ENCODE data around the gene KCNK1. TPM values are rescaled to one million over a fixed set of nuclear protein-coding genes. Genes with fewer than 3 reads are reported as not detected.

The KCNK1 gene
- total RNA-seq, 2 donors from 2014 or later, result 5.2 to 6.3 TPM

DNA sequence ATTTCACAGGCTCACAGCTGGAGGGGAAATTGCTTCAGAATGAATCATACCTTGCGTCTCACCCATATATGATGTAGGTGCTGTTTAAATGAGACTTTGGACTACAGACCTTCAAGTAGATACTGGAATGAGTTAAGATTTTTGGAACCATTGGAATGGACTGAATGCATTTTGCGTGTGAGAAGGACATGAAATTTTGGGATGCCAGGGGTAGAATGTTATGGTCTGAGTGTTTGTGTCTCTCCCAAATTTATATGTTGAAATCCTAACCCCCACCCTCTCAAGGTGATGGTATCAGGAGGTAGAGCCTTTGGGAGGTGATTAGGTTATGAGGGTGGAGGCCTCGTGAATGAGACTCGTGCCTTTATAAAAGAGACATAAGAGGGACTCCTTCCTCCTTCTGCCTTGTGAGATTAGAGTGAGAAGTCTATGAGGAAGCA, 41.4 kb downstream of the KCNK1 start:
- ATAC-seq (no peak), DNase-seq (no peak)
- H3K9me3 ChIP-seq, result no peaks in the 10 kb centered on the region
- no peaks in the 10 kb centered on the region for H3K27me3 ChIP-seq
- intact Hi-C loops (cut with DNase I), result no loop called here
- no peak for TF ChIP-seq POLR2A (IDR thresholded peaks at IDR 0.05)
- TF ChIP-seq, protein P1, sequence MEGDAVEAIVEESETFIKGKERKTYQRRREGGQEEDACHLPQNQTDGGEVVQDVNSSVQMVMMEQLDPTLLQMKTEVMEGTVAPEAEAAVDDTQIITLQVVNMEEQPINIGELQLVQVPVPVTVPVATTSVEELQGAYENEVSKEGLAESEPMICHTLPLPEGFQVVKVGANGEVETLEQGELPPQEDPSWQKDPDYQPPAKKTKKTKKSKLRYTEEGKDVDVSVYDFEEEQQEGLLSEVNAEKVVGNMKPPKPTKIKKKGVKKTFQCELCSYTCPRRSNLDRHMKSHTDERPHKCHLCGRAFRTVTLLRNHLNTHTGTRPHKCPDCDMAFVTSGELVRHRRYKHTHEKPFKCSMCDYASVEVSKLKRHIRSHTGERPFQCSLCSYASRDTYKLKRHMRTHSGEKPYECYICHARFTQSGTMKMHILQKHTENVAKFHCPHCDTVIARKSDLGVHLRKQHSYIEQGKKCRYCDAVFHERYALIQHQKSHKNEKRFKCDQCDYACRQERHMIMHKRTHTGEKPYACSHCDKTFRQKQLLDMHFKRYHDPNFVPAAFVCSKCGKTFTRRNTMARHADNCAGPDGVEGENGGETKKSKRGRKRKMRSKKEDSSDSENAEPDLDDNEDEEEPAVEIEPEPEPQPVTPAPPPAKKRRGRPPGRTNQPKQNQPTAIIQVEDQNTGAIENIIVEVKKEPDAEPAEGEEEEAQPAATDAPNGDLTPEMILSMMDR (IDR thresholded peaks at IDR 0.05), result no peak
- H3K4me3 ChIP-seq, result no peak overlapping the region
- H3K36me3 ChIP-seq (replicated peaks in 1 of 2; ENCODE audit: insufficient read depth in 1 of 2, low read depth in 2 of 2), result no peaks in the 10 kb centered on the region
- H3K4me1 ChIP-seq, result no peaks in the 10 kb centered on the region
- no peak overlapping the region for H3K27ac ChIP-seq
- WGBS, 2 donors, result 88 to 95% methylated on average over 4 of the region's 4 CpGs

DNA sequence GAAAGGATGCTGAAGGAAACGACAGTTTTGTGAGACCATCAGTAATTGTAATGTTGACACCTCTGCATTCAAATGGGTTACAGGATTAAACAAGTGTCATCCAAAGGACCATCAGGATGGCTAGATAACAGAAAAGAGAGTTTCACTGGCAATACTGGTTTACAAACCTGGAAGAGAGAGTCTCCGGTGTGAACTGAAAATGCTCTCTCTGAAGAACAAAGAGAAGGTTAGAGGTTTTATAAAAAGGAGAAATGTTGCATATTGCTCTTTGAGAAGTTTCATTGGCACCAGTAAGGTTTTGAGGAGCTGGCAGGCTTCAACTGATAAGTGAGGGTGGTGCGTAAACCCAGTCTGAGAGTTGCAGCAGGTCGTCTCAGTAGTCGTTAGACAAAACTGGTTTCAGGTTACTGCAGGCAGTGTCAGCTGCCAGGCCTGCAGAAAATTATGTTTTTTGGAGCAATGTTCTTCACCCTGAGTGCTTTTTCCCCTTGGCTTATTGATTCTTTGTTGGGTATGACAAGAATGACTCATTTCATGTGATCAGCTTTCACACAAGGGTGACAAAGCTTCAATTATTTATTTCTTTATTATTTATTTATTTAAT, 42.2 kb downstream of the KCNK1 start:
- WGBS, 2 donors, result 44 to 53% methylated on average over 5 of the region's 5 CpGs
- intact Hi-C loops (cut with DNase I), result no loop called here
- Histone ChIP-seq H3K9me3 (no peaks in the 10 kb centered on the region), H3K27ac (peak overlapping the region in 1 of 4 donors; percentile 36), H3K27me3 (no peaks in the 10 kb centered on the region), H3K4me3 (no peak overlapping the region), H3K36me3 (replicated peaks in 1 of 2; ENCODE audit: insufficient read depth in 1 of 2, low read depth in 2 of 2) (no peaks in the 10 kb centered on the region), H3K4me1 (no peaks in the 10 kb centered on the region)
- DNase-seq (peak in 1 of 4 donors; percentile 5), ATAC-seq (peak; percentile 35)
- TF ChIP-seq POLR2A (IDR thresholded peaks at IDR 0.05), result no peak
- TF ChIP-seq, protein P1 (IDR thresholded peaks at IDR 0.05), result no peak

DNA sequence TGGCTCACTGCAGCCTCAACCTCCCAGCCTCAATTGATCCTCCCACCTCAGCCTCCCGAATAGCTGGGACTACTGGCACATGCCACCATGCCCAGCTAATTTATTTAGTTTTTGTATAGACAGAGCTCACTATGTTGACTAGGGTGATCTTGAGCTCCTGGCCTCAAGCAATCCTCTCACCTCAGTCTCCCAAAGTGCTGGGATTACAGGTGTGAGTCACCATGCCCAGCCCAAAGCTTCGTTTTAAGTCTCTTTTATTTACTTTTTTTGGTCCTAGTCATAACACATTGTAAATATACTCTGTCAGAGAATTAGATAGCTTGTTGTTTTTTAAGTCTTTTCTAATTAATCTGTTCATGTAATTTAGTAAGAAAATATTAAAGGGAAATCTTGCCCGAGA, 42.8 kb downstream of the KCNK1 start:
- DNase-seq, result no peak
- no peak for ATAC-seq

DNA sequence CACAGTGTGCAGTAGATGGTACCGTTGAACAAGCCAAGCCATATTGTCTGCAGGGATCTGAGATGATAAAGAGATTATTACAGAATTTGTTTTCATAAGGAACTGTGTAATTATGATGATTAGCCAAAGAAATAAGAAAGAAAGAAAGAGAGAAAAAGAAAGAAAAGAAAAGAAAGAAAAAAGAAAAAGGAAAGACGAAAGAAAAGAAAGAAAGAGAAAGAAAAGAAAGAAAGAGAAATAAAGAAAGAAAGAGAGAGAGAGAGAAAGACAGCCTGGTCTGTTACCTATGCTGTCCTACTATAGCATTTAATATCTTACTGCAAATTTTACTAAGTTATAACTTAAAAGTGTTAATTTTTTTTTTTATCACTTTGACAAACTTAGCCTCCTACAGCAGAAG, 43.6 kb downstream of the KCNK1 start:
- intact Hi-C loops (cut with DNase I), result no loop called here
- no peak overlapping the region for H3K4me3 ChIP-seq
- DNase-seq, result no peak
- ATAC-seq, result no peak
- no peak overlapping the region for H3K27ac ChIP-seq
- H3K4me1 ChIP-seq, result no peaks in the 10 kb centered on the region
- 84 to 91% methylated on average over 2 of the region's 2 CpGs for WGBS, 2 donors
- H3K36me3 ChIP-seq (replicated peaks in 1 of 2; ENCODE audit: insufficient read depth in 1 of 2, low read depth in 2 of 2), result no peaks in the 10 kb centered on the region
- H3K27me3 ChIP-seq, result no peaks in the 10 kb centered on the region
- H3K9me3 ChIP-seq, result no peaks in the 10 kb centered on the region
- TF ChIP-seq POLR2A (IDR thresholded peaks at IDR 0.05), result no peak
- TF ChIP-seq, protein P1 (IDR thresholded peaks at IDR 0.05), result no peak

More for the DNA sequence above, 42.8 kb downstream of the KCNK1 start:
- Histone ChIP-seq H3K4me3 (no peak overlapping the region), H3K27ac (no peak overlapping the region), H3K9me3 (no peaks in the 10 kb centered on the region), H3K36me3 (replicated peaks in 1 of 2; ENCODE audit: insufficient read depth in 1 of 2, low read depth in 2 of 2) (no peaks in the 10 kb centered on the region), H3K4me1 (no peaks in the 10 kb centered on the region), H3K27me3 (no peaks in the 10 kb centered on the region)
- intact Hi-C loops (cut with DNase I), result no loop called here
- WGBS, 2 donors, result 78 to 81% methylated on average over 3 of the region's 3 CpGs
- TF ChIP-seq, protein P1 (IDR thresholded peaks at IDR 0.05), result no peak
- no peak for TF ChIP-seq POLR2A (IDR thresholded peaks at IDR 0.05)

DNA sequence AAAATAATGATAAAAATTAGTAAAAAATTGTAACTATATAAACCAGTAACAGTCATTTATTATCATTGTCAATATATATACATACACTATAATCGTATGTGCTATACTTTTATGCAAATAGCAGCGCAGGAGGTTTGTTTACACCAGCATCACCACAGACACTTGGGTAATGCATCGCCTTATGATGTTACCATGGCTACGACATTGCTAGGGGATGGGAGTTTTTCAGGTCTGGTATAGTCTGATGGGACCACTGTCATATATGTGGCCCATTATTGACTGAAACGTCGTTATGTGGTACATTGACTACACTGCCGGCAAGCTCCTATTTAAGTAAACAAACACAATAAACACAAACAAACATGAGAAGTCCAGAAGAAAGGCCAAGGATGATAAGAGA, 45.6 kb downstream of the KCNK1 start:
- WGBS, 2 donors, result 95 to 97% methylated on average over 7 of the region's 7 CpGs
- TF ChIP-seq, protein P1 (IDR thresholded peaks at IDR 0.05), result no peak
- no peak for TF ChIP-seq POLR2A (IDR thresholded peaks at IDR 0.05)

More for the DNA sequence above, 45.6 kb downstream of the KCNK1 start:
- no peaks in the 10 kb centered on the region for H3K36me3 ChIP-seq (replicated peaks in 1 of 2; ENCODE audit: insufficient read depth in 1 of 2, low read depth in 2 of 2)
- H3K27me3 ChIP-seq, result no peaks in the 10 kb centered on the region
- no peaks in the 10 kb centered on the region for H3K9me3 ChIP-seq
- intact Hi-C loops (cut with DNase I), result no loop called here
- H3K27ac ChIP-seq, result no peak overlapping the region
- H3K4me3 ChIP-seq, result no peak overlapping the region
- DNase-seq, result no peak
- no peak for ATAC-seq
- H3K4me1 ChIP-seq, result no peaks in the 10 kb centered on the region
